WTC11 (cell line): Measurements from ENCODE around the gene FOXQ1. TPM values are rescaled to one million over a fixed set of nuclear protein-coding genes. Genes with fewer than 3 reads are reported as not detected.

Experiments used
- ATAC-seq: fragments of 200-7000 bp; cut with Tn5 transposase; 2 replicates; pipeline ENCODE4 v1.10.0; 2021; ENCODE audit warnings: mild to moderate bottlenecking, moderate library complexity
- CTCF ChIA-PET: fragments of 300-600 bp; sonication (Branson Sonifier 250); formaldehyde crosslinking; loops from one replicate; lab custom pipeline; 2021; ENCODE audit warnings: antibody characterized with exemption; lab: Charles Lee
- POLR2A ChIA-PET: fragments of 350-600 bp; sonication (Branson Sonifier 250); formaldehyde crosslinking; loops from one replicate; lab custom pipeline; 2021; ENCODE audit warnings: antibody characterized with exemption; lab: Charles Lee
- DNase-seq: peaks from one replicate; pipeline ENCODE4 v3.0.0; 2021; ENCODE audit warnings: low spot score
- H3K27ac Mint-ChIP-seq: 2 replicates; pipeline ENCODE4 v1.8.0; 2021; ENCODE audit warnings: mixed read lengths
- H3K27me3 Mint-ChIP-seq: 2 replicates; pipeline ENCODE4 v1.8.0; 2021; ENCODE audit warnings: low read depth, mild to moderate bottlenecking, moderate library complexity, mixed read lengths
- H3K36me3 Mint-ChIP-seq: 2 replicates; pipeline ENCODE4 v1.8.0; 2021; ENCODE audit warnings: mixed read lengths
- H3K4me1 Mint-ChIP-seq: 2 replicates; pipeline ENCODE4 v1.8.0; 2022; ENCODE audit warnings: mixed read lengths
- H3K4me3 Mint-ChIP-seq: 2 replicates; pipeline ENCODE4 v1.8.0; 2021; ENCODE audit warnings: mild to moderate bottlenecking, moderate library complexity, mixed read lengths
- H3K9me3 Mint-ChIP-seq: 2 replicates; pipeline ENCODE4 v1.8.0; 2021; ENCODE audit warnings: mixed read lengths
- ATF2 ChIP-seq: sonication (generic); formaldehyde crosslinking; IDR thresholded peaks from 2 replicates; pipeline ENCODE4 v1.8.1; 2022; ENCODE audit warnings: low read depth, missing genetic modification reagents, borderline replicate concordance
- ATF6 ChIP-seq: sonication (generic); formaldehyde crosslinking; IDR thresholded peaks from 2 replicates; pipeline ENCODE4 v1.8.1; 2023; ENCODE audit warnings: mild to moderate bottlenecking, missing genetic modification reagents
- CDX4 ChIP-seq: fragments of 250-450 bp; sonication (Bioruptor Pico); IDR thresholded peaks from 2 replicates; pipeline ENCODE4 v1.9.0; 2021; ENCODE audit warnings: moderate library complexity, mild to moderate bottlenecking, inconsistent platforms, borderline replicate concordance
- CREB1 ChIP-seq: sonication (generic); formaldehyde crosslinking; IDR thresholded peaks from 2 replicates; pipeline ENCODE4 v1.8.0; 2023; ENCODE audit warnings: mild to moderate bottlenecking, missing genetic modification reagents
- ELF4 ChIP-seq: sonication (generic); formaldehyde crosslinking; IDR thresholded peaks from 2 replicates; pipeline ENCODE4 v1.8.1; 2022; ENCODE audit warnings: low read depth, mild to moderate bottlenecking, moderate library complexity, missing genetic modification reagents
- ETV6 ChIP-seq: sonication (generic); formaldehyde crosslinking; IDR thresholded peaks from 2 replicates; pipeline ENCODE4 v1.8.1; 2022; ENCODE audit warnings: mild to moderate bottlenecking, missing genetic modification reagents
- FOXJ3 ChIP-seq: sonication (generic); formaldehyde crosslinking; IDR thresholded peaks from 2 replicates; pipeline ENCODE4 v1.9.0; 2021; ENCODE audit warnings: missing genetic modification reagents, mild to moderate bottlenecking, borderline replicate concordance
- FOXP4 ChIP-seq: sonication (generic); formaldehyde crosslinking; IDR thresholded peaks from 2 replicates; pipeline ENCODE4 v1.8.0; 2022; ENCODE audit warnings: mild to moderate bottlenecking, missing genetic modification reagents
- PRDM15 ChIP-seq: sonication (generic); formaldehyde crosslinking; IDR thresholded peaks from 2 replicates; pipeline ENCODE4 v1.8.0; 2022; ENCODE audit warnings: missing genetic modification reagents
- SOX15 ChIP-seq: fragments of 250-450 bp; sonication (Bioruptor Pico); IDR thresholded peaks from 2 replicates; pipeline ENCODE4 v1.9.0; 2021; ENCODE audit warnings: mild to moderate bottlenecking
- SP1 ChIP-seq: sonication (generic); formaldehyde crosslinking; conservative IDR thresholded peaks from 2 replicates; pipeline ENCODE4 v1.8.1; 2022; ENCODE audit warnings: missing genetic modification reagents
- TP53 ChIP-seq: sonication (generic); formaldehyde crosslinking; IDR thresholded peaks from 2 replicates; pipeline ENCODE4 v1.8.1; 2023; ENCODE audit warnings: mild to moderate bottlenecking, missing genetic modification reagents
- ZNF423 ChIP-seq: fragments of 250-450 bp; sonication (Bioruptor Pico); IDR thresholded peaks from 2 replicates; pipeline ENCODE4 v2.1.2; 2022; ENCODE audit warnings: mild to moderate bottlenecking, moderate library complexity
- ZNF512 ChIP-seq: sonication (generic); formaldehyde crosslinking; IDR thresholded peaks from 2 replicates; pipeline ENCODE4 v1.8.1; 2022; ENCODE audit warnings: missing genetic modification reagents, borderline replicate concordance
- ZNF532 ChIP-seq: fragments of 250-450 bp; sonication (Bioruptor Pico); IDR thresholded peaks from 2 replicates; pipeline ENCODE4 v1.9.0; 2021; ENCODE audit warnings: mild to moderate bottlenecking, borderline replicate concordance
- total RNA-seq: library from RNA; stranded (reverse); gene quantifications from 3 replicates; pipeline ENCODE4 v1.2.3, GENCODE V29; 2021

Gene FOXQ1
- total RNA-seq, 1 experiment from 2014 or later = 0.35 TPM

GRCh38 chr6:1298768-1299167, 13.1 kb upstream of the FOXQ1 start (continued):
- TF ChIP-seq ETV6 (CRISPR knock-in tag) (no peak), ZNF512 (CRISPR knock-in tag) (no peak), FOXJ3 (CRISPR knock-in tag) (no peak), CREB1 (no peak), SOX15 (no peak), TP53 (CRISPR knock-in tag) (no peak), PRDM15 (no peak), ZNF423 (no peak)
- TF ChIP-seq, all 79 proteins: peak for 0

- ATAC-seq (no peak), DNase-seq (no peak)
- Mint-ChIP-seq H3K4me3 (no peak overlapping the region), H3K27me3 (peaks cover 64% of the 10 kb centered on the region), H3K4me1 (peaks cover 8% of the 10 kb centered on the region), H3K9me3 (peaks cover 18% of the 10 kb centered on the region), H3K27ac (no peak overlapping the region), H3K36me3 (no peaks in the 10 kb centered on the region)
- ChIA-PET CTCF (interaction anchor here (0.6 kb wide), 1 partner anchor 106 kb away, joined by 5 read pairs; no protein-coding TSS in a partner anchor), POLR2A (no interaction called here)
- TF ChIP-seq SP1 = no peak
- no peak for TF ChIP-seq FOXP4
- no peak for TF ChIP-seq CDX4
- TF ChIP-seq ZNF532 (CRISPR knock-in tag) = no peak
- TF ChIP-seq PRDM15 = no peak
- TF ChIP-seq ATF2 (CRISPR knock-in tag) = no peak
- TF ChIP-seq ATF6 (CRISPR knock-in tag) = no peak
- TF ChIP-seq ELF4 (CRISPR knock-in tag) = no peak
Observed at GRCh38 chr6:1306133-1306532, 5.8 kb upstream of the FOXQ1 start.
